GM10248 (cell line): ENCODE measurements around the gene GLP2R.

ENCODE experiments used
- CTCF ChIA-PET: fragments of 300-600 bp; sonication (Branson Sonifier 250); formaldehyde crosslinking; extraction: SDS; loops from one replicate; lab custom pipeline; 2021; ENCODE audit warnings: antibody characterized with exemption; lab: Yijun Ruan, JAX
- POLR2A ChIA-PET: fragments of 350-650 bp; sonication (Branson Sonifier 250); formaldehyde crosslinking; extraction: SDS; loops from one replicate; lab custom pipeline; 2020; ENCODE audit warnings: antibody characterized with exemption; lab: Yijun Ruan, JAX
- DNase-seq: peaks from one replicate; pipeline ENCODE4 v3.0.0; 2012; ENCODE audit errors: extremely low spot score
- TF ChIP-seq, protein P1 (sequence below): IDR thresholded peaks from 2 replicates; pipeline ENCODE4 v1.5.1; 2012; ENCODE audit warnings: mild to moderate bottlenecking, low read depth; ENCODE audit errors: extremely low read depth, missing control alignments, control extremely low read depth

The GLP2R gene

DNA sequence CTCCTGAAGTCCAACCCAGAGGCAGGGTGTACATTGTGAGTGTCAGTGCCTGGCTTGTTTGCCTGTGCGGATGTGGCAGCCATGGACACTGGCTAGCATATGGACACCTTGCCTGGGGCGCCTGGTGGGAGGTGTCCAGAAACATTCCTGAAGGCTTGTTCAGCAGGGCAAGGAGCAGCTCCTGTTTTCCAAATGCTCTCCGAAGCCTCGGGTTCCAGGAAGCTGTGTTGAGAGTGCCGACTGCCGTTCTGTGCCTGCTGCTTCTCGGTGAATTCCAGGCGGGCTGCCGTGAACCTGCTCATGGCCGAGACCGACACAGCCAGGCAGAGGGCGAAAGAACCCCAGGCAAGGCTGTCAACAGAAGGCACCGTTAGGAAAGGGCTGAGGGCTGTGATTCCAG is 23.4 kb upstream of the GLP2R start:
- TF ChIP-seq, protein P1, sequence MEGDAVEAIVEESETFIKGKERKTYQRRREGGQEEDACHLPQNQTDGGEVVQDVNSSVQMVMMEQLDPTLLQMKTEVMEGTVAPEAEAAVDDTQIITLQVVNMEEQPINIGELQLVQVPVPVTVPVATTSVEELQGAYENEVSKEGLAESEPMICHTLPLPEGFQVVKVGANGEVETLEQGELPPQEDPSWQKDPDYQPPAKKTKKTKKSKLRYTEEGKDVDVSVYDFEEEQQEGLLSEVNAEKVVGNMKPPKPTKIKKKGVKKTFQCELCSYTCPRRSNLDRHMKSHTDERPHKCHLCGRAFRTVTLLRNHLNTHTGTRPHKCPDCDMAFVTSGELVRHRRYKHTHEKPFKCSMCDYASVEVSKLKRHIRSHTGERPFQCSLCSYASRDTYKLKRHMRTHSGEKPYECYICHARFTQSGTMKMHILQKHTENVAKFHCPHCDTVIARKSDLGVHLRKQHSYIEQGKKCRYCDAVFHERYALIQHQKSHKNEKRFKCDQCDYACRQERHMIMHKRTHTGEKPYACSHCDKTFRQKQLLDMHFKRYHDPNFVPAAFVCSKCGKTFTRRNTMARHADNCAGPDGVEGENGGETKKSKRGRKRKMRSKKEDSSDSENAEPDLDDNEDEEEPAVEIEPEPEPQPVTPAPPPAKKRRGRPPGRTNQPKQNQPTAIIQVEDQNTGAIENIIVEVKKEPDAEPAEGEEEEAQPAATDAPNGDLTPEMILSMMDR, result no peak
- DNase-seq, result no peak
- CTCF ChIA-PET, result no interaction called here
- POLR2A ChIA-PET, result no interaction called here

DNA sequence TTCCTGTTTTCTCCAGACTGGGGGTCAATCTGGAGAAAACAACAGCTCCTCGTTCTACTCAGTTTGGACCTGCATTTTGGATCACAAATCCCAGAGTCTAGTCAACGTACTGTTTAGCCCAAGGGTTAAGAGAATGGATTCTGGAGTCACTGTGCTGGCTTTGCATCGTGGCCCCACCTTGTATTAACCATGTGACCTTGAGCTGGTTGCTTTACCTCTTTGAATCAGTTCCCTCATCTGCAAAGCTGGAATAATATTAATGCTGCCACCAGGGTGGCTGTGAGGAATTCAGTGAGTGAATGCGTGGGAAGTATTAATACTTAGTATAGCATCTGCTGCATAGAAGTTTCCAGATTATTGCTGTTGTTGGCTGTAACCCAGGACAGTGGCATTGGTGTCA is 23.0 kb upstream of the GLP2R start:
- ChIA-PET CTCF (no interaction called here), POLR2A (no interaction called here)
- DNase-seq, result no peak
- TF ChIP-seq, protein P1, result no peak

DNA sequence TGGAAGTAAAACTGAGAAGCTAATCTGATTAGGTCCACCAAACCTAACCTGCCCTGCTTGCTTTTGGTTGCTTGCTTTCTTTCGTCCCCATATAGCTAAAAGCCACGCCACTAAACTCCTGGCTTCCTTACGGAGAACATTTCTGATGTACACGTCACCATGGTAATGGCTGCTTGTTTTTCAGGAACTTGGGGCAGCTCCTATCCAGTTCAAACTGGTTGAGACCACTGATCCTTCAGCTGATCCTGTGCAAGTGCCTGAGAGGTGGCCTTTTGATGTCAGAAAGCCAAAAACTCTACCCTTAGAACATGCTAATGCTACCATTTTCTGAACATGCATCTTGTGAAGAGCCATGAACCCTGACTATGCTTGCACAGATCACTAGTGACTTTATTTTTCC is 20.0 kb upstream of the GLP2R start:
- CTCF ChIA-PET, result no interaction called here

DNA sequence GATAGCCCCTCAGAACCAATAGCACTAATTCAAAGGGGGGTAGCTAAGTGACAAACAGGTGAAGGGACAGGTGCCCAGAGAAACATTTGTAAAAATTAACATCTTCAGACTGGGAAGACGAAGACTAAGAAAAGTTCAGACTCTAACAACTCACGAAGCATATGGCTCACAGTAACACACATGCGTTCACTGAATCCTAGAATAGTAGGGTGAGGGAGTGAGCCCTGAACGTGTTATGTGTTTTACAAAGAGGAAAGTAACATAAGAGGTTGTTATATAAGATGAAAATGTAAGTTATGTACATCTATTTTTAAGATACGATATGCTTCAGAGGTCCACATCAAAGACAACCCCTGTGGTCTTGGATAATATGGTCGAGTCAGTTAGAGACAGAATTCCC is 19.0 kb upstream of the GLP2R start:
- DNase-seq, result no peak
- TF ChIP-seq, protein P1, result no peak
- ChIA-PET CTCF (no interaction called here), POLR2A (no interaction called here)

More for the DNA sequence above, 20.0 kb upstream of the GLP2R start:
- TF ChIP-seq, protein P1, result no peak
- POLR2A ChIA-PET, result no interaction called here
- DNase-seq, result no peak

DNA sequence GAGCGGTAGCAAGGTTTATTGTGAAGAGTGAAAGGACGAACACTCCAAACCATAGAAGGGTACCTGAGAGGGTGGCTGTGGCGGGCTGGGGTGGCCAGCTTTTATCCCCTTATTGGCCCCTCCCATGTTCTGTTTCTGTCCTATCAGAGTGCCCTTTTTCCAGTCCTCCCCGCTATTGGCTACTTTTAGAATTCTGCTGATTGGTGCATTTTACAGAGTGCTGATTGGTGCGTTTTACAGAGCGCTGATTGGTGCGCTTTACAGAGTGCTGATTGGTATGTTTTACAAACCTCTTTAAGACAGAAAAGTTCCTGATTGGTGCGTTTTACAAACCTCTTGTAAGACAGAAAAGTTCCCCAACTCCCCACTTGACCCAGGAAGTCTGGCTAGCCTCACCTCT is 16.3 kb upstream of the GLP2R start:
- POLR2A ChIA-PET, result no interaction called here
- TF ChIP-seq, protein P1, result no peak
- CTCF ChIA-PET, result interaction anchor here (0.9 kb wide), 1 partner anchor 22 kb away, joined by 3 read pairs; no protein-coding TSS in a partner anchor
- no peak for DNase-seq

DNA sequence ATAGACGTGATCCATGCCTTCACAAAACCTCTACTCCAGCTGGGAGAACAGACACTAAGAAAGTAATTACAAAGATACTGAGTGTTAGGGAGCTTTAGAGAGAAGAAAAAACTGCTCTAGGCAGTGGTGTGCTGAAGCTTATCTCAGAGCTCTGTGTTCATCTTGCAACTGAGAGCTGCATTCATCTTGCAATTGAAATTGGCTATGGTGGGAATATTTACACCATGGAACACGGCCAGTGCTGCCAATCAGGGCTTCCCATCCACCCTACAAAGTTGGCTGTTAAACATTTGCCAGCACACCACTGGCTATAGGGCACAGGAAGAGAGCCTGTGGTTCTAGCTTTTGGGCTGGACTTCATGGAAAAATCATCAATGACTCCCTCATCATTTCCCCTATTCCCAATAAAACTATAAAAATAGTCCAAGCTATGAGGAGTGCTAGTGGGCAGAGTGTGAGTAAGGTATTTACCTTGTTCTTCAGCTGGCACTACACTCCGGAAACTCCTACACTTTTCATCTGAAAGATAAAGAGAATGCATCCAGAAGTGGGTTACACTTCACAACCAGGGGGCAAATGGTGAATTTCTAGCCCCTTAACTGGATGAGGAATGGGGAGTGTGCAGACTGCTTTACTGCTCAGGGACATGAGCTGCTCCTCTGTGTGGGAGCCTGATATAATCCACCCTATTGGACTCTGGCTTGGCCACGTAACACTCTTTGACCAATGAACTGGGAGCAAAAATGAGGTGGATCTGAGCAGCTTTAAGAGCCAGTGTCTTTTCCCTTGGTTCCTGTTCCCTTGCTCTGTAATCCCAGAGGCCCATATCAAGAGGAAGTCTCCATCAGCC is 15.4 kb upstream of the GLP2R start:
- DNase-seq, result no peak
- POLR2A ChIA-PET, result no interaction called here
- CTCF ChIA-PET, result interaction anchor here (0.9 kb wide), 1 partner anchor 21 kb away, joined by 3 read pairs; no protein-coding TSS in a partner anchor
- TF ChIP-seq, protein P1, result no peak

DNA sequence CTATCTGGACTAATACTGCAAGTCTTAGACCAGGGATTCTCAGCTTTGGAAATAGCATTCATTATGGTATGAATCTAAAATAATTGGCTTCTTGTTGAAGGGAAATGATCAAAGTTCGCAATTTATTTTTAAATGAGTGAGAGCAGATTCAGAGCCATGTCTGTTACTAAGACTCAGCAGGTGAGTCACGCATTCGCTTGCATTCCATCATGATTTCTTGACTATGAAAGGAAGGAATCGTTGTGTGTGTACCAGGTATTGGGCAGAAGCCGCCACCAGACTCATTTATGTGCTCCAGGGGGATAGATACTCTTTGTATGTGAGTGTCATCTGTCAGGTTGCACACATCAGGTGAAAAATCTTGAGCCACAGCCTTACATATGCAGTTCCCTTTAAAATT is 14.6 kb upstream of the GLP2R start:
- ChIA-PET POLR2A (no interaction called here), CTCF (no interaction called here)
- no peak for DNase-seq
- TF ChIP-seq, protein P1, result no peak
